Mucosa of rectum (tissue), 2 donors: Measurements from ENCODE around the gene CERS6.

Experiments
- H3K27ac ChIP-seq, 2 donors: one replicate each; pipeline ENCODE4 v1.7.0; 2013; ENCODE audit warnings: inconsistent platforms in 2 of 2, low read depth in 2 of 2, low read length in 2 of 2
- H3K27me3 ChIP-seq, 2 donors: one replicate each; pipeline ENCODE4 v1.7.0; 2013; ENCODE audit warnings: low read length in 2 of 2; ENCODE audit not compliant: control insufficient read depth in 2 of 2, insufficient read depth in 2 of 2
- H3K36me3 ChIP-seq, 2 donors: one replicate each; pipeline ENCODE4 v1.7.0; 2013; ENCODE audit warnings: low read length in 2 of 2; ENCODE audit not compliant: control insufficient read depth in 2 of 2, insufficient read depth in 2 of 2
- H3K4me1 ChIP-seq, 2 donors: one replicate each; pipeline ENCODE4 v1.7.0; 2013; ENCODE audit warnings: low read length in 2 of 2, mild to moderate bottlenecking in 1 of 2; ENCODE audit not compliant: control insufficient read depth in 2 of 2, insufficient read depth in 2 of 2
- H3K4me3 ChIP-seq, 2 donors: one replicate each; pipeline ENCODE4 v1.7.0; 2013; ENCODE audit warnings: low read length in 2 of 2
- H3K9ac ChIP-seq, 2 donors: one replicate each; pipeline ENCODE4 v1.7.0; 2013; ENCODE audit warnings: low read length in 2 of 2, low read depth in 1 of 2, mild to moderate bottlenecking in 1 of 2
- H3K9me3 ChIP-seq, 2 donors: one replicate each; pipeline ENCODE4 v1.7.0; 2013; ENCODE audit warnings: low read length in 2 of 2; ENCODE audit not compliant: control insufficient read depth in 2 of 2
- donor health status: healthy.
- donor health status: Normal muscosa, but diverticular disease.

CERS6 gene

DNA sequence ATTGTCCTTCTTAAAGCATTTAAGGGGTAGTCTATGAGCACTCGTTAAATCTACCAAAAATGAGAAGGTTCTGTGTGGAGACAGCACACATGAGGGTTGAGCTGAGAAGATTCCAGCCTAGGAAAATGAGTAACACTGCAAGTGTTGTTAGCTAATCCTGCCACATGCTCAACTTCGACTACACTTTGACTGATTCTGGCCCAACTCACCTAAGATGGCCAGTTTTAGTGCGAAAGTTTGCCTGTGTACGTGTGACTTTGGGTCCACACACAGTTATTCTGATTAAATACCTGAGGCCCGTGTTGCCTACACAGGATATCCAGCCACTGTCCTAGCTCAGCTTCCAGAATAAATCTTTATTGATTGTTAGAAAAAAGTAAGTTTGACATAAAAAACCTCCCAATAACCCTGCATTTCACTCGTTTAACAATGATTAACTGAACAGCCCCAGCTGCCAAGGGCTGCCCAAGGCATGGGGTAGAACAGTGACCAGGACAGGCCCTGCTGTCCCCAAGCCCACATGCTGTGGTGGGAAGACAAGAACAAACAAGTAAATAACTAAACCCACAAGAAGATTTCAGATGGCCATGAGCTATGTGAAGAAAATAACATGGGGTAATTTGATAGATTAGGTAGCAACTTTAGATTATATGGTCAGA is 14.7 kb upstream of the CERS6 start:
- Histone ChIP-seq H3K9me3 (no peaks in the 10 kb centered on the region), H3K4me1 (no peaks in the 10 kb centered on the region), H3K4me3 (no peak overlapping the region), H3K36me3 (no peaks in the 10 kb centered on the region), H3K27me3 (no peaks in the 10 kb centered on the region), H3K27ac (no peak overlapping the region), H3K9ac (no peak overlapping the region)

GRCh38 chr2:168443818-168444217 is 12.3 kb upstream of the CERS6 start:
- no peak overlapping the region for H3K4me3 ChIP-seq
- no peaks in the 10 kb centered on the region for H3K36me3 ChIP-seq
- no peaks in the 10 kb centered on the region for H3K27me3 ChIP-seq
- no peaks in the 10 kb centered on the region for H3K9me3 ChIP-seq
- H3K4me1 ChIP-seq, result no peaks in the 10 kb centered on the region
- no peak overlapping the region for H3K9ac ChIP-seq
- H3K27ac ChIP-seq, result no peak overlapping the region

GRCh38 chr2:168445960-168446359 is 10.1 kb upstream of the CERS6 start:
- H3K9ac ChIP-seq, result no peak overlapping the region
- H3K36me3 ChIP-seq, result no peaks in the 10 kb centered on the region
- no peak overlapping the region for H3K4me3 ChIP-seq
- no peak overlapping the region for H3K27ac ChIP-seq
- H3K9me3 ChIP-seq, result no peaks in the 10 kb centered on the region
- H3K4me1 ChIP-seq, result no peaks in the 10 kb centered on the region
- H3K27me3 ChIP-seq, result no peaks in the 10 kb centered on the region

DNA sequence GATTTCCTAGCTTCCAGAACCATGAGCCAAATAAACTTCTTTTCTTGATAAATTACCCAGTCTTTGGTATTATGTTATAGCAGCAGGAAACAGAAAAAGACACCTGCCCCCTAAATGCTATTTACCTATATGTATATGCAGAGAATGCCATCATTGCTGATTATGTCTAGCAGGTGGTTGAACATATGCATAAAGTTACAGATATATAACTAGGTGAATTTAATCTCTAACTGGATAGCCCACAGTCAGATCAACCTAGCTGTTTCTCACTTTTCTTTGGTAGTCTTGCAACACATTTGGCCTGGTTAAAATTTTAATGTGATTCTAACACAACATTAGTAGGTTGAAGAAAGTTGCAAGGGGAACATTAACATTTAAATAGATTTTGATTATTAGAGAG is 7.1 kb upstream of the CERS6 start:
- Histone ChIP-seq H3K27me3 (no peaks in the 10 kb centered on the region), H3K4me3 (no peak overlapping the region), H3K9ac (no peak overlapping the region), H3K36me3 (no peaks in the 10 kb centered on the region), H3K9me3 (no peaks in the 10 kb centered on the region), H3K27ac (no peak overlapping the region), H3K4me1 (no peaks in the 10 kb centered on the region)

GRCh38 chr2:168449419-168449818 is 6.7 kb upstream of the CERS6 start:
- no peak overlapping the region for H3K27ac ChIP-seq
- H3K36me3 ChIP-seq, result no peaks in the 10 kb centered on the region
- H3K9me3 ChIP-seq, result no peaks in the 10 kb centered on the region
- H3K4me3 ChIP-seq, result no peak overlapping the region
- no peaks in the 10 kb centered on the region for H3K27me3 ChIP-seq
- H3K9ac ChIP-seq, result no peak overlapping the region
- no peaks in the 10 kb centered on the region for H3K4me1 ChIP-seq

- H3K9ac ChIP-seq, result no peak overlapping the region
- H3K27me3 ChIP-seq, result no peaks in the 10 kb centered on the region
- no peak overlapping the region for H3K27ac ChIP-seq
- H3K36me3 ChIP-seq, result no peaks in the 10 kb centered on the region
- no peaks in the 10 kb centered on the region for H3K9me3 ChIP-seq
- H3K4me3 ChIP-seq, result no peak overlapping the region
- H3K4me1 ChIP-seq, result peaks cover 0 to 1% of the 10 kb centered on the region in 2 donors
These were observed 5.9 kb upstream of the CERS6 start for GRCh38 chr2:168450171-168450570.

- no peak overlapping the region for H3K4me3 ChIP-seq
- peaks cover 0 to 5% of the 10 kb centered on the region in 2 donors for H3K4me1 ChIP-seq
- no peak overlapping the region for H3K9ac ChIP-seq
- no peak overlapping the region for H3K27ac ChIP-seq
- no peaks in the 10 kb centered on the region for H3K9me3 ChIP-seq
- no peaks in the 10 kb centered on the region for H3K36me3 ChIP-seq
- no peaks in the 10 kb centered on the region for H3K27me3 ChIP-seq
These were observed 5.3 kb upstream of the CERS6 start for GRCh38 chr2:168450732-168451131.

DNA sequence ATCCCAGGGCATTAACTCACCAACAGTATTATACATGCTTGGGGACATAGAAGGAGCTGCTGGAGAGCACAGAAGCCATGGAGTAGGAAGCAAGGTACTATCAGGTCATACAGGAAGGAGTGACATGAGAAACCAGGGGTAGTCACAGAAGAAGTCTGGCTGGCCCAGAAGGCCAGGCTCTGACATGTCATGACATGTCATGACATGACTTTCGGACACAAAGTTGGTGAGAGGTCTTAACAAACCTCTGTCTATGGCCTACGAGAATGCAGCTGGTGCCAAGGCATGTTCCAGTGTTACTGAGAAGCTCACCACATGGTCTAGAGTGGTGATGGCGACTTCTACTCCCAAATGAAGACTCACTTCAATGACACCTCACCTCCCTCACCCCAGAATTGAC is 3.3 kb upstream of the CERS6 start:
- H3K27me3 ChIP-seq, result no peaks in the 10 kb centered on the region
- no peaks in the 10 kb centered on the region for H3K9me3 ChIP-seq
- H3K27ac ChIP-seq, result no peak overlapping the region
- no peak overlapping the region for H3K4me3 ChIP-seq
- peaks cover 0 to 5% of the 10 kb centered on the region in 2 donors for H3K4me1 ChIP-seq
- no peaks in the 10 kb centered on the region for H3K36me3 ChIP-seq
- H3K9ac ChIP-seq, result no peak overlapping the region

DNA sequence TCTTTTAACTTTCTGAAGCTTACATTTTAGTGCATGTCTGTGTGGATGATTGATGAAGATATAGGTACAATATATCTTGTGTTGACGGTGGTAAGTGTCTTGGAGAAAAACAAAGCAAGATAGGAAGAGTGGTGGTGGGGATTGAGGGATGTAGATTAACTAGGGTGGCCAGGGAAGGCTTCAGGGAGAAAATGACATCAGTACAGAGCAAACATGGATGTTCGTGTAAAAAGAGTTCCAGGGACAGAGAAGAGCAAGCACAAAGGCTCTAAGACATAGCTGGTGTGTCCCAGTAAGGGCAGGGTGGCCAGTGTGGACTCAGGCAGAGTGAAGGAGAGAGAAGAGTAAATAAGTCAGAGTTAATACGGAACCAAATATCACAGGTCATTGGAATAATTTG is 2.7 kb upstream of the CERS6 start:
- Histone ChIP-seq H3K27ac (no peak overlapping the region), H3K4me1 (peaks cover 0 to 5% of the 10 kb centered on the region in 2 donors), H3K9ac (no peak overlapping the region), H3K9me3 (no peaks in the 10 kb centered on the region), H3K36me3 (no peaks in the 10 kb centered on the region), H3K4me3 (no peak overlapping the region), H3K27me3 (no peaks in the 10 kb centered on the region)

DNA sequence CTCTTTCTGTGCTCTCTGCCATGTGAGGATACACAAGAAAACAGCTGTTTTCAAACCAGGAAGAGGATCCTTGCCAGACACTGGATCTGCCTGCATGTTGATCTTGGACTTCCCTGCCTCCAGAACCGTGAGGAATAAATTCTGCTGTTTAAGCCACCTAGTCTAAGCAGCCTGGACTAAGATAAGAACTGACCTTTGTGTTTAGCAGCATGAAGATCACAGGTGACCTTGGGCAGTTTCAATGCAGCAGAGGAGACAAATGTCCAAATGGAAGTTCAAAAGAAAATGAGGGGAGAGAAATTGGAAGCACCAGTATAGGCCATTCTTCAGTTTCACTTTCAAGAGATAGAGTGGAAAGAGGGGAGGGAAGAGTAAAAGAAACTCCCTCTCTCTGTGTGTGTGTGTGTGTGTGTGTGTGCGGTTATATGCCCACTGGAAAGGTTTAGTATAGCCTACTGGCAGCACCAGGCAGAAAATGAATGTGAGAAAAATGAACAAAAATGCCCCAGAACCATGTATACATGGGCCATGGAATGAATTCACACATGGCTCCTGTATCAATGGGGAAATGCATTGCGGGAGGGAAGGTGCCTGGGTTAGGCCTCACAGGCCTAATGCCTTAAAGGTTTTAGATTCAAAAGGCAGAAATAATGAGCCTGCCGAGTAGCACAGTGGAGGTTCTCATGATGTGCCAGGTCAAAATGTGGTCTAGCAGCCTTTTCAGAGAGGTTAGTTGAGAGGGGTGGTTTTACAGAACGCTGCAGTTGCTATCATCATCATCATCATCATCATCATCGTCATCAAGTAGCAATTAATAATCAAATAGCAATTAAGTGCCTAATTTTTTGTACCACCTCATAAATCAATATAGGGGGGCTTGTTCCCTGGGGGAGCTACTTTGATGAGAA is 1.1 kb upstream of the CERS6 start:
- Histone ChIP-seq H3K36me3 (no peaks in the 10 kb centered on the region), H3K9ac (peak overlapping the region in 1 of 2 donors; percentile 85), H3K9me3 (no peaks in the 10 kb centered on the region), H3K4me3 (peak overlapping the region; percentile 78 to 83), H3K27me3 (no peaks in the 10 kb centered on the region), H3K27ac (peak overlapping the region in 1 of 2 donors; percentile 92), H3K4me1 (peaks cover 0 to 12% of the 10 kb centered on the region in 2 donors)
